Coronary artery (tissue), 2 donors: ENCODE data around the gene TMOD3.

ENCODE experiments used
- DNase-seq: peaks from one replicate; pipeline ENCODE4 v3.0.0-alpha.2; 2017; ENCODE audit warnings: low spot score
- H3K27ac ChIP-seq, 2 donors: fragments of 200-600 bp; sonication (generic); one replicate each; pipeline ENCODE4 v1.5.1; 2016 to 2019
- H3K4me3 ChIP-seq: fragments of 200-600 bp; sonication (generic); 2 replicates; pipeline ENCODE4 v1.5.1; 2016; ENCODE audit warnings: mild to moderate bottlenecking, moderate library complexity
- TF ChIP-seq, protein P1 (sequence below): fragments of 200-600 bp; sonication (generic); IDR thresholded peaks from one replicate; pipeline ENCODE4 v1.5.1; 2019; ENCODE audit warnings: antibody characterized with exemption

TMOD3 gene

GRCh38 chr15:51793521-51794305, 35.7 kb upstream of the TMOD3 start:
- no peak overlapping the region for H3K4me3 ChIP-seq
- TF ChIP-seq, protein P1, sequence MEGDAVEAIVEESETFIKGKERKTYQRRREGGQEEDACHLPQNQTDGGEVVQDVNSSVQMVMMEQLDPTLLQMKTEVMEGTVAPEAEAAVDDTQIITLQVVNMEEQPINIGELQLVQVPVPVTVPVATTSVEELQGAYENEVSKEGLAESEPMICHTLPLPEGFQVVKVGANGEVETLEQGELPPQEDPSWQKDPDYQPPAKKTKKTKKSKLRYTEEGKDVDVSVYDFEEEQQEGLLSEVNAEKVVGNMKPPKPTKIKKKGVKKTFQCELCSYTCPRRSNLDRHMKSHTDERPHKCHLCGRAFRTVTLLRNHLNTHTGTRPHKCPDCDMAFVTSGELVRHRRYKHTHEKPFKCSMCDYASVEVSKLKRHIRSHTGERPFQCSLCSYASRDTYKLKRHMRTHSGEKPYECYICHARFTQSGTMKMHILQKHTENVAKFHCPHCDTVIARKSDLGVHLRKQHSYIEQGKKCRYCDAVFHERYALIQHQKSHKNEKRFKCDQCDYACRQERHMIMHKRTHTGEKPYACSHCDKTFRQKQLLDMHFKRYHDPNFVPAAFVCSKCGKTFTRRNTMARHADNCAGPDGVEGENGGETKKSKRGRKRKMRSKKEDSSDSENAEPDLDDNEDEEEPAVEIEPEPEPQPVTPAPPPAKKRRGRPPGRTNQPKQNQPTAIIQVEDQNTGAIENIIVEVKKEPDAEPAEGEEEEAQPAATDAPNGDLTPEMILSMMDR, result no peak
- H3K27ac ChIP-seq, result peak overlapping the region in 1 of 2 donors; percentile 16
- no peak for DNase-seq

DNA sequence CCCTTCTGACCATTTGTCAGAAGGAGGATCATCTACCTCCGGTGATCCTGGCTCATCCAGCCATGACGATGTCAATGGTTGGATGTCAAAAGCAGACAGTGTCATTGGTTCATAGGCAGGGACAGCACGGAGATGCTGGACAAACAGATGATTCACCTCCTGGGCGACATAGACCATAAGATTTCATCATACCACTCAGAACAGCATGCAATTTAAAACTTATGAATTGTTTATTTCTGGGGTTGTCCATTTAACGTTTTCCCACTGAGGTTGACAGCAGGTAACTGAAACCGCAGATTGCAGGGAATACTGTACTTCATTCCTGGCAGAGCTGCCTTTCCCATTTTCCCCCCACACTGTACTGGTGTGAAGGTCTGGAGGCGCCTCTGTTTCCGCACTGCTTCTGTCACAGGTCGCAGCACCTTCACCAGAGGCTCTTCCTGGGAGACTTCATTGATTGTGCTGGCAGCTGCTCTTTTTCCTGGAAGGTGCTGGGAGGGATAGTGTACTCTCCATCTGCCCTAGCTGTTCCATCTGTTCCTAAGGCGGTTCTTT, 32.5 kb upstream of the TMOD3 start:
- Histone ChIP-seq H3K27ac (no peak overlapping the region), H3K4me3 (no peak overlapping the region)
- no peak for DNase-seq
- TF ChIP-seq, protein P1, result no peak

DNA sequence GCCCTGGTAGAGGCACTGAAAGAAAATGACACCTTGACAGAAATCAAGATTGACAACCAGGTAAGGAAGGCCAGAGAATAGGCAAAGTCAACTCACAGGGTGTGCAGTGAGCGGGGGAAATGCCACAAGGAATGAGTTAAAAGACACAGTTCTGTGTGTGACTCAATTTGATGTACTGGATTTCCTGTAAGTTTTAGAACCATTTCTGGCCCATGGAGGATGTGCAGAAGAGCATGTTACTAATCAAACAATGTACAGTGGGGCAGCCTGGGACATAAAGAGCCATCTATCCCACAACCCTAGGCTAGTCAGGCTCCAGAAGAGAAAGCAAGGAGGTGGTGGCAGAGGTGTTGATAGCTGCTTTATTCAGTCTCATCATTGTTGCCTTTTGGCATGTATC, 31.2 kb upstream of the TMOD3 start:
- H3K4me3 ChIP-seq, result no peak overlapping the region
- DNase-seq, result no peak
- TF ChIP-seq, protein P1, result no peak
- H3K27ac ChIP-seq, result no peak overlapping the region

DNA sequence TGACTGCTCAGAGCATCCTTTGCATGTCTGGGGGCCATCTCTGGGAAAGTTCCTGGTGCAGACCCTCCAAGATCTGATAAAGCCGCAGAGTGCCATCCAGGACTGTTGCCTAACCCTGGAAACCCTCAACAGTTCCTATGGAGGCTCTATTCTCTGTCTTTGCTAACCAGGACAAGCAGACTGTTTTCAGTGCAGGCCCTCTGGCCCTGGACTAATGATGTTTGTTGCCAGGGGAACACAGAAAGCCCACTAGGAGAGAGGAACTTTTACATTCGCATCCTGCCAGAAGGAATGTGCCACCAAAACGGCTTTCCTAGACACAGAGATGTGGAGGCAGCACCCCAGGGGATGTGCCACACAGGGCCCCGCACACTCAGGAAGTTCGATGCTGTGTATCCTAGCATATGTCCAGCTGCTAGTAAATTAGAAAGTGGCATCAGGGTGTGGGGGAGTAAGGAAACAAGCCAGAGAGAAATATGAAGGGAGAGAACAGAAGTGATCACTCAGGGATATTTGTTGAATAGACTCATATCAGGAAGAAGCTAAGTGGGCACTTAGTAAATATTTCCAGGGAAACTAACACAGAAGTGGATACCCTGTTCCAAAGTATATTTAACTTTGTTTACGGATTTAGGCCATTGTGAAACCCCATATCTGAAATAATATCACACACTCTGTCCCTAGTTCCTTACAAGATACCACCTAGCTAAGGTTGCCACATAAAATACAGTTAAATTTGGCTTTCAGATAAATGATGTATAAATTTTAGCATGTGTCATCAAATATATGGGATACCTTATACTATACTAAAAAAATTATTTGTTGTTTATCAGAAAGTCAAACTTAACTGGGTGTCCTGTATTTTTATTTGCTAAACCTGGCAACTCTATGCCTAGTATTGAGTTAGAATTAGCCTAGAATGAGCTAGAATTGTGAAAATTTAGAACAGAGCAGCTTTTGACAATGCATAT, 29.9 kb upstream of the TMOD3 start:
- TF ChIP-seq, protein P1, result no peak
- DNase-seq, result no peak
- Histone ChIP-seq H3K27ac (no peak overlapping the region), H3K4me3 (no peak overlapping the region)

DNA sequence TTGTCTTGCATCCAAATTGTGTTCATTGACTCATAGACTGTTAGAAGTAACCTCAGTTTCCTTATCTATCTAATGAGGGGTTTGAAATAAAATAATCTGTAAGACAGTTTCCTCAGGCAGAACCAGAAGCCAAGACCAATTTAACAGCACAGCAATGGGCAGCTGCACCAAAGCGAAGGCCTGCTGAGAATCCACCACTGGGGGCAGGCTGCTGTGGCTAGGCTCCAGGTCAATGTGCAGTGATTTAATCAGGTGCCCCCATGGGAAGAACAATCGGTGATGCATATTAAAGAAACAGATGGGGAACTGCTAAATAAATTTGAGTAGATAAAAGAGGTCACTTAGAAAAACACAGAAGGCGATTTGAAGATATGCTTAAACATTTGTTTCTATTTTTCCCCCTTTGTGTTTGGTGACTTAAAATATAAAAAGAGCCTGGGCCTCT, 28.0 kb upstream of the TMOD3 start:
- no peak overlapping the region for H3K27ac ChIP-seq
- DNase-seq, result no peak

DNA sequence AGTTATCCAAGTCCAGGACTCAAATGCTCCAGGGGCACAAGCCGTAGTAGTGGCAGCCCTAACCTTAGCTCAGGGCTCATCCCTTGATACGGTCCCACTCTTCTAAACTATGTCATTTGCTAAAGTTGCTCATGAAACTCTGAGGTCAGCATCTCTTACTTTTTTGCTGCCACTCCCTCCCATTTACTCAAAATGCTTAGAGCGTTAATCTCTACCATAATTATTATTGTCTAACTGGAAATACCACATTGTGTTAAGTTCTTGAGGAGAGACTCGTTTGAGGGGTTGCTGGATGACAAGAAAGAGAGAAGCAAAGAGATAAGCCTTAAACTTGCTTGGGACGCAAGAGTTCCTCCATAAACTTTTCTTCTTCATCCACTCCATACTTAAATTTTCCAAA, 26.9 kb upstream of the TMOD3 start:
- no peak for DNase-seq

More for the DNA sequence above, 28.0 kb upstream of the TMOD3 start:
- no peak overlapping the region for H3K4me3 ChIP-seq
- TF ChIP-seq, protein P1, result no peak

More for the DNA sequence above, 26.9 kb upstream of the TMOD3 start:
- H3K4me3 ChIP-seq, result no peak overlapping the region
- TF ChIP-seq, protein P1, result no peak
- no peak overlapping the region for H3K27ac ChIP-seq
